Activated T-helper 1 cell treated with anti-CD3 and anti-CD28 coated beads, Interleukin-12 subunit alpha, Interleukin-12 subunit beta, Interleukin-2, Interleukin-4 antibody, amounts not matched to agents 30 ng/mL and 10 ng/mL and 1 ng/mL, durations not matched to agents 14 hours and 24 hours and 36 hours (primary cell): Measurements from ENCODE around the gene ARRB1. TPM values are rescaled to one million over a fixed set of nuclear protein-coding genes. Genes with fewer than 3 reads are reported as not detected.

Experiments used
- DNase-seq: peaks from one replicate; pipeline ENCODE4 v3.0.0; 2021; ENCODE audit warnings: low spot score
- H3K27ac Mint-ChIP-seq: one replicate; pipeline ENCODE4 v1.8.0; 2021; ENCODE audit warnings: mild to moderate bottlenecking, mixed read lengths
- H3K27me3 Mint-ChIP-seq: one replicate; pipeline ENCODE4 v1.8.0; 2022; ENCODE audit warnings: mild to moderate bottlenecking, moderate library complexity, mixed read lengths; ENCODE audit not compliant: insufficient read depth
- H3K36me3 Mint-ChIP-seq: one replicate; pipeline ENCODE4 v1.8.0; 2021; ENCODE audit warnings: low read depth, mixed read lengths
- H3K4me1 Mint-ChIP-seq: one replicate; pipeline ENCODE4 v1.8.0; 2021; ENCODE audit warnings: low read depth, mixed read lengths
- H3K4me3 Mint-ChIP-seq: one replicate; pipeline ENCODE4 v1.8.0; 2021; ENCODE audit warnings: mild to moderate bottlenecking, moderate library complexity, mixed read lengths
- H3K9me3 Mint-ChIP-seq: one replicate; pipeline ENCODE4 v1.8.0; 2021; ENCODE audit warnings: mixed read lengths
- intact Hi-C: fragments of 100-400 bp; cut with micrococcal nuclease; formaldehyde crosslinking; loops from one replicate; pipeline ENCODE4 v1.15.1; 2024
- total RNA-seq: library from RNA; stranded (reverse); gene quantifications from 2 replicates; pipeline ENCODE4 v1.2.3, GENCODE V29; 2022

The ARRB1 gene
- total RNA-seq, 1 donor from 2014 or later = 16.0 TPM

GRCh38 chr11:75265851-75266531 lies 85.5 kb downstream of the ARRB1 start:
- Mint-ChIP-seq H3K36me3 (peaks cover 2% of the 10 kb centered on the region), H3K27me3 (no peaks in the 10 kb centered on the region), H3K4me1 (peaks cover 23% of the 10 kb centered on the region), H3K4me3 (no peak overlapping the region), H3K27ac (no peak overlapping the region), H3K9me3 (no peaks in the 10 kb centered on the region)
- intact Hi-C loops = no loop called here
- DNase-seq = no peak

GRCh38 chr11:75264971-75265370 lies 86.5 kb downstream of the ARRB1 start:
- peaks cover 2% of the 10 kb centered on the region for H3K36me3 Mint-ChIP-seq
- DNase-seq = no peak
- no peak overlapping the region for H3K4me3 Mint-ChIP-seq
- intact Hi-C loops = no loop called here
- H3K27me3 Mint-ChIP-seq = no peaks in the 10 kb centered on the region
- H3K4me1 Mint-ChIP-seq = peaks cover 23% of the 10 kb centered on the region
- no peak overlapping the region for H3K27ac Mint-ChIP-seq
- H3K9me3 Mint-ChIP-seq = no peaks in the 10 kb centered on the region

- H3K27ac Mint-ChIP-seq = no peak overlapping the region
- H3K4me1 Mint-ChIP-seq = peaks cover 23% of the 10 kb centered on the region
- H3K36me3 Mint-ChIP-seq = peaks cover 2% of the 10 kb centered on the region
- no peak for DNase-seq
- no peak overlapping the region for H3K4me3 Mint-ChIP-seq
- no peaks in the 10 kb centered on the region for H3K27me3 Mint-ChIP-seq
- H3K9me3 Mint-ChIP-seq = no peaks in the 10 kb centered on the region
- intact Hi-C loops = no loop called here
Measured at GRCh38 chr11:75264356-75264755, 87.1 kb downstream of the ARRB1 start.

GRCh38 chr11:75263944-75264349 lies 87.5 kb downstream of the ARRB1 start:
- Mint-ChIP-seq H3K9me3 (no peaks in the 10 kb centered on the region), H3K4me3 (no peak overlapping the region), H3K27ac (no peak overlapping the region), H3K27me3 (no peaks in the 10 kb centered on the region), H3K4me1 (peaks cover 23% of the 10 kb centered on the region), H3K36me3 (peaks cover 2% of the 10 kb centered on the region)
- no peak for DNase-seq
- intact Hi-C loops = no loop called here

- H3K9me3 Mint-ChIP-seq = no peaks in the 10 kb centered on the region
- intact Hi-C loops = no loop called here
- peaks cover 23% of the 10 kb centered on the region for H3K4me1 Mint-ChIP-seq
- no peak for DNase-seq
- no peak overlapping the region for H3K27ac Mint-ChIP-seq
- peaks cover 2% of the 10 kb centered on the region for H3K36me3 Mint-ChIP-seq
- H3K27me3 Mint-ChIP-seq = no peaks in the 10 kb centered on the region
- H3K4me3 Mint-ChIP-seq = no peak overlapping the region
Measured at GRCh38 chr11:75262961-75263852, 88.3 kb downstream of the ARRB1 start.

- no peak overlapping the region for H3K27ac Mint-ChIP-seq
- H3K4me1 Mint-ChIP-seq = peaks cover 23% of the 10 kb centered on the region
- peaks cover 5% of the 10 kb centered on the region for H3K27me3 Mint-ChIP-seq
- DNase-seq = no peak
- intact Hi-C loops = no loop called here
- H3K36me3 Mint-ChIP-seq = peaks cover 2% of the 10 kb centered on the region
- H3K9me3 Mint-ChIP-seq = no peaks in the 10 kb centered on the region
- no peak overlapping the region for H3K4me3 Mint-ChIP-seq
Measured at GRCh38 chr11:75262436-75262835, 89.0 kb downstream of the ARRB1 start.

GRCh38 chr11:75261902-75262361 lies 89.5 kb downstream of the ARRB1 start:
- Mint-ChIP-seq H3K9me3 (no peaks in the 10 kb centered on the region), H3K4me1 (peaks cover 23% of the 10 kb centered on the region), H3K36me3 (no peaks in the 10 kb centered on the region), H3K27me3 (peaks cover 7% of the 10 kb centered on the region), H3K27ac (no peak overlapping the region), H3K4me3 (no peak overlapping the region)
- DNase-seq = no peak
- intact Hi-C loops = no loop called here

GRCh38 chr11:75260396-75261170 lies 90.9 kb downstream of the ARRB1 start:
- H3K27ac Mint-ChIP-seq = no peak overlapping the region

GRCh38 chr11:75254326-75254725 lies 97.1 kb downstream of the ARRB1 start:
- H3K27ac Mint-ChIP-seq = no peak overlapping the region
- intact Hi-C loops = no loop called here
- no peaks in the 10 kb centered on the region for H3K36me3 Mint-ChIP-seq
- H3K9me3 Mint-ChIP-seq = no peaks in the 10 kb centered on the region
- H3K4me1 Mint-ChIP-seq = no peaks in the 10 kb centered on the region
- DNase-seq = no peak
- H3K4me3 Mint-ChIP-seq = no peak overlapping the region
- peaks cover 25% of the 10 kb centered on the region for H3K27me3 Mint-ChIP-seq

More at GRCh38 chr11:75260396-75261170, 90.9 kb downstream of the ARRB1 start:
- H3K4me3 Mint-ChIP-seq = no peak overlapping the region
- no peaks in the 10 kb centered on the region for H3K36me3 Mint-ChIP-seq
- no peaks in the 10 kb centered on the region for H3K9me3 Mint-ChIP-seq
- intact Hi-C loops = no loop called here
- peaks cover 12% of the 10 kb centered on the region for H3K27me3 Mint-ChIP-seq
- DNase-seq = no peak
- H3K4me1 Mint-ChIP-seq = peaks cover 23% of the 10 kb centered on the region

GRCh38 chr11:75249704-75250103 lies 101.8 kb downstream of the ARRB1 start:
- no peaks in the 10 kb centered on the region for H3K36me3 Mint-ChIP-seq
- DNase-seq = no peak
- peaks cover 19% of the 10 kb centered on the region for H3K27me3 Mint-ChIP-seq
- H3K4me1 Mint-ChIP-seq = peaks cover 6% of the 10 kb centered on the region
- no peak overlapping the region for H3K4me3 Mint-ChIP-seq
- H3K27ac Mint-ChIP-seq = no peak overlapping the region
- no peaks in the 10 kb centered on the region for H3K9me3 Mint-ChIP-seq
- intact Hi-C loops = loop anchor here (2.0 to 10.0 kb wide), 3 partner anchors 35 to 655 kb away; partner anchors contain the start of gene POLD3

- Mint-ChIP-seq H3K9me3 (no peaks in the 10 kb centered on the region), H3K36me3 (no peaks in the 10 kb centered on the region), H3K4me3 (no peak overlapping the region), H3K27me3 (peaks cover 24% of the 10 kb centered on the region), H3K27ac (no peak overlapping the region), H3K4me1 (peaks cover 6% of the 10 kb centered on the region)
- no peak for DNase-seq
- intact Hi-C loops = loop anchor here (1.0 to 10.0 kb wide), 7 partner anchors 34 to 654 kb away; partner anchors contain the start of gene POLD3
Measured at GRCh38 chr11:75248924-75249256, 102.6 kb downstream of the ARRB1 start.

GRCh38 chr11:75246671-75247350 lies 104.7 kb downstream of the ARRB1 start:
- Mint-ChIP-seq H3K27me3 (peaks cover 43% of the 10 kb centered on the region), H3K9me3 (no peaks in the 10 kb centered on the region), H3K4me3 (no peak overlapping the region), H3K27ac (no peak overlapping the region), H3K36me3 (no peaks in the 10 kb centered on the region), H3K4me1 (peaks cover 12% of the 10 kb centered on the region)
- DNase-seq = no peak
- intact Hi-C loops = loop anchor here (10.0 kb wide), 1 partner anchor 652 kb away; the partner anchor contains the start of gene POLD3
